ENCODE data around the gene C4BPA.

DNA sequence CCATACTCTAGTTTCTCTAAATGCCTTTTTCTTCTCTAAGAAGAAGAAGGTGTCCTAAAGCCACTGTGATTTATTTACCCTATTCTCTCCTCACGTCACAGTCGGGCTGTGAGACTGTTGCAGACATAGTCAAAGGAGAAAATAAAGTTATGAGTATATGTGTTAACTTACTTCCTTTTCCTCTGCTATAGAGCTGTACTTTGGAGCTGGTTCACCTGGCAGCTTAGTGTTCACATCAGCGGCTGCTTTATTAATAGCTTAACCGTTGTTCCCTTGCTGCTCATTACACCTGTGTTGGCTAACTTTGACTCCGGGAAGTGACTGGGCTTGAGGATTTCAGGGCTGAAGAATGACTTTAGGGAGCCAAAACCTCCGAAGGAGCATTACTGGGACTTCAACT lies 47.4 kb upstream of the C4BPA start:
- TF ChIP-seq RFX5 (IDR thresholded peaks at IDR 0.05) (no peak), MAX (IDR thresholded peaks at IDR 0.05) (no peak), POLR2A (IDR thresholded peaks at IDR 0.05; ENCODE audit: low read length) (no peak), CEBPB (IDR thresholded peaks at IDR 0.05) (no peak), HDAC2 (IDR thresholded peaks at IDR 0.05) (no peak), KDM1A (IDR thresholded peaks at IDR 0.05; ENCODE audit: low read depth) (no peak), RCOR1 (IDR thresholded peaks at IDR 0.05; ENCODE audit: low read depth, low read length) (no peak)
- TF ChIP-seq, protein P1, sequence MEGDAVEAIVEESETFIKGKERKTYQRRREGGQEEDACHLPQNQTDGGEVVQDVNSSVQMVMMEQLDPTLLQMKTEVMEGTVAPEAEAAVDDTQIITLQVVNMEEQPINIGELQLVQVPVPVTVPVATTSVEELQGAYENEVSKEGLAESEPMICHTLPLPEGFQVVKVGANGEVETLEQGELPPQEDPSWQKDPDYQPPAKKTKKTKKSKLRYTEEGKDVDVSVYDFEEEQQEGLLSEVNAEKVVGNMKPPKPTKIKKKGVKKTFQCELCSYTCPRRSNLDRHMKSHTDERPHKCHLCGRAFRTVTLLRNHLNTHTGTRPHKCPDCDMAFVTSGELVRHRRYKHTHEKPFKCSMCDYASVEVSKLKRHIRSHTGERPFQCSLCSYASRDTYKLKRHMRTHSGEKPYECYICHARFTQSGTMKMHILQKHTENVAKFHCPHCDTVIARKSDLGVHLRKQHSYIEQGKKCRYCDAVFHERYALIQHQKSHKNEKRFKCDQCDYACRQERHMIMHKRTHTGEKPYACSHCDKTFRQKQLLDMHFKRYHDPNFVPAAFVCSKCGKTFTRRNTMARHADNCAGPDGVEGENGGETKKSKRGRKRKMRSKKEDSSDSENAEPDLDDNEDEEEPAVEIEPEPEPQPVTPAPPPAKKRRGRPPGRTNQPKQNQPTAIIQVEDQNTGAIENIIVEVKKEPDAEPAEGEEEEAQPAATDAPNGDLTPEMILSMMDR (IDR thresholded peaks at IDR 0.05), result no peak
- TF ChIP-seq, protein P2, sequence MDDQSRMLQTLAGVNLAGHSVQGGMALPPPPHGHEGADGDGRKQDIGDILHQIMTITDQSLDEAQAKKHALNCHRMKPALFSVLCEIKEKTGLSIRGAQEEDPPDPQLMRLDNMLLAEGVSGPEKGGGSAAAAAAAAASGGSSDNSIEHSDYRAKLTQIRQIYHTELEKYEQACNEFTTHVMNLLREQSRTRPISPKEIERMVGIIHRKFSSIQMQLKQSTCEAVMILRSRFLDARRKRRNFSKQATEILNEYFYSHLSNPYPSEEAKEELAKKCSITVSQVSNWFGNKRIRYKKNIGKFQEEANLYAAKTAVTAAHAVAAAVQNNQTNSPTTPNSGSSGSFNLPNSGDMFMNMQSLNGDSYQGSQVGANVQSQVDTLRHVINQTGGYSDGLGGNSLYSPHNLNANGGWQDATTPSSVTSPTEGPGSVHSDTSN (IDR thresholded peaks at IDR 0.05), result no peak
